Left lobe of liver (tissue), 2 donors: Measurements from ENCODE around the gene GLB1L. TPM values are rescaled to one million over a fixed set of nuclear protein-coding genes. Genes with fewer than 3 reads are reported as not detected.
"Not testable (repeated sequence)": the region's sequence is repeated elsewhere in the genome, so short reads cannot be mapped to it uniquely, and the experiment has no call there.

ENCODE experiments used
- ATAC-seq: fragments of 200-7000 bp; cut with Tn5 transposase; one replicate; pipeline ENCODE4 v1.9.1; 2020; ENCODE audit warnings: mild to moderate bottlenecking, moderate library complexity
- DNase-seq: peaks from one replicate; pipeline ENCODE4 v3.0.0-alpha.2; 2020; ENCODE audit warnings: low spot score
- total RNA-seq: library from RNA; stranded (reverse); gene quantifications from one replicate; pipeline ENCODE4 v1.2.1, GENCODE V29; 2021
- donor health status: DM: no; HTN: no; CAD: no; lungs with moderate emphysema.
- donor health status: DM: no; HTN: yes; CAD: no.

The GLB1L gene
- total RNA-seq = 3.1 TPM

DNA sequence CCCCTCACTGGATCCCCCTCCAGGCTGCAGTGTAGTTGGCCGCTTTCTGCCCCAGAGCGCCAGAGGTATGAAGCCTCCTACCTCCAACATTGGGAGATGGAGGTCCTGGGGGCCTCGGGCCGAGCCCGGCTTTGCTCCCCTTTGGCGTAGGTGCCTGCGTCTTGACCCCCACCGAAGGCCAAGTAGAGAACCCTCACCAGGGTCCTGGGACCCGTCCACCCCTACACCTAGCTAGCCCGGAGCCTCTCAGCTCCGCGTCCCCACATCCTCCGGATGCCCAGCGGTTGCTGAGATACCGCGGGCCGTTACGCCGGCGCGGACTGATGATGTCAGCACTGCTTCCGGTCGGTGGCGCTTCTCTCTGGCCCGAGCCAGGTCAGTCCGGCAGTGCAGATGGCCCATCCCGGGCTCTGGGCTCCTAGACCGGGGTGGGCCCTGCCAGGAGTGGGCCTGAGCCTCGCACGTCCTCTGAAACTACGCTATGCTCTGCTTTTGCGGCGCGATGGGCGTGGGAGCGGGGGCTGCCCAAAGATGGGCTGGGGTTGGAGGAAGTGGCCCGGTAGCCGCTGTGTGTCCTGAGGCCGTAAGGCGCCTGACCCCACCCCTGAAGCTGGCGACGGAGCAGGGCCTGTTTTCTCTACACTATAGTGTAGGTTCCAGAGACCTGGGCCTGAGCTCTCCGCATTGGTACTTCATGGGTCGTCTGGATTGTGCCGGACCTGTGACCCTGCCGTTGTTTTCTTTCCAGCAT is at the start of gene GLB1L, which contains the start of gene STK16:
Gene GLB1L (minus strand): TSS at position 297 of the 751 bp plus-strand sequence. CDS start 1,871 bp downstream, outside the sequence.
Gene STK16 (plus strand): TSS at position 332 of the 751 bp plus-strand sequence. CDS start 521 bp downstream, outside the sequence.
- ATAC-seq (peak; percentile 75), DNase-seq (peak; percentile 95)

DNA sequence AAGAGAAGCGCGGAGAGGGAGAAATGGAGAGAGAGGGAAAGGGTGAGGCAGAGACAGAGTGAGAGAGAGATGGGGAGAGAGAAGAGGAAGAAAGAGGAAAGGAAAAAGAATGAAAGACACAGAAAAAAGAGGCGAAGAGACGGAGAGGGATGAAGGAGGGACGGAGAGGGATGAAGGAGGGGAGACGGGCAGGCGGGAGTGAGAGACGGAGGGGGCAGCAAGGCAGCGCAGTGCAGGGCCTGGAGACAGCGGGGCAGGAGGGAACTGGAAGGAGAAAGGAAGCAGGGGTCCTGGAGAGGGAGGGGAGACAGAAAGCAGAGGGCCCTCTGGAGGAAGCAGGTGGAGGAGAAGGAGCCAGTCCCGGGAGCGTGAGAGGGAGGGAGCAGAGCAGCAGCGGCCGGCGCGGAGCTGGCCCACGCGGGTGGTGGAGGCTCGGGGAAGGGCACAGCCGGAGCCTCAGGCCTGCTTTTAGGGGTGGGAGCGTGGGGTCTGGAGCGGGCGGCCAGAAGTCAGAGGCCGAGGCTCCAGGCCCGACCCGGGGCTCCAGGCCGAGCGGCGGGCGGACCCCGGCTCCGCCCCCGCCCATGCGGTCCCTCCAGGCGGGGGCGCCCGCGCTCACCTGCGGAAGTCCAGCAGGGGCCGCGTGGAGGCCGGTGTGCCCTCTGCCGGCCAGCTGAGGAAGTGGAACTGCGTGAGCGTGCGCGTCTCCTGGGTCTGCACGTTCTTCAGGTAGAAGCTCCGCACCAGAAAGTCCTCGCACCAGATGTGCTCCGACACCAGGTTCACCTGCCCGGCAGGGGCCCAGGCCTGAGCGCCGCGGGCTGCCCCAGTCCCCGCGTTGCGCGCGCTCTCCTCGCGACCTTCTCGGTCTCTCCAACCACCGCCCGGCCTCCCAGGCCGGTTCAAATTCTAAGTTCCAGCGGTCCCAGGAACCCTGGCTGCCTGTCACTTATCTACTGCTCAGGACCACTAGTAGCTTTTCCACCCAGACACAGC is 49.4 kb upstream of the GLB1L start:
- ATAC-seq = peak; percentile 96
- peak; percentile 91 for DNase-seq

DNA sequence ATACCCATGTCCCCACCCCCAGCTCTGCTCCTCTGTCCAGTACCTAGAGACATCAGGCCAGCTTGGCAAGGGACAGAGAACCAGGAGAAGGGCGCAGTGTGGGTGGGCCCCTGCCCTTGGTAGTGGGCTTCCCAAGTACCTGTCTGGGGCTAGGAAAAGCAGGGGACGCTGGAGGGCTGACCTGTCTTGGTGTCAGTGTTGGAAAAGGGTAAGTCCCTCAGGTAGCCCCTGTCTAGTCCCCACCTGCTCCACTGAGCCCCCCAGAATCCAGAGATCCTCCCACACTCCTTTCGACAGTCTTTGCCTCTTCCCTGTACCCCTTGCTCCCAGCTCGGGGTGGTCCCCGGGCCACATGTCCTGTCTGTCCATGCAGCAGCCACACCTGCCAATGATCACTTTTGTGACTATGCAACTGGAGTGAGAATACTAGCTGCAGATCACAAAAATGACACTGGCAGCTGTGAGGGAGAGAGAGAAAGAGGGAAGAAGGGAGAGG is 48.5 kb upstream of the GLB1L start:
- no peak for ATAC-seq
- peak; percentile 41 for DNase-seq

DNA sequence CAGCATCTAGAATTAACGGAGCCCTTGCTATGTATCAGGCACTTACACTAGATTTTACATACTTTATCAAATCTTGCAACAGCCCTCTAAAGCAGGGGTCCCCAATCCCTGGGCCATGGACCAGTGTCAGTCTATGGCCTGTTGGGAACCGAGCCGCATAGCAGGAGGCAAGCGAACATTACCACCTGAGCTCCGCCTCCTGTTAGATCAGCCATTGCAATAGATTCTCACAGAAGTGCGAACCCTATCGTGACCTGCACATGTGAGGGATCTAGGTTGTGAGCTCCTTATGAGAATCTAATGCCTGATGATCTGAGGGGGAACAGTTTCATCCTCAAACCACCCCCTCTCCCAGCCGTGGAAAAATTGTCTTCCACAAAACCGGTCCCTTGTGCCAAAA is 47.4 kb upstream of the GLB1L start:
- ATAC-seq = no peak

DNA sequence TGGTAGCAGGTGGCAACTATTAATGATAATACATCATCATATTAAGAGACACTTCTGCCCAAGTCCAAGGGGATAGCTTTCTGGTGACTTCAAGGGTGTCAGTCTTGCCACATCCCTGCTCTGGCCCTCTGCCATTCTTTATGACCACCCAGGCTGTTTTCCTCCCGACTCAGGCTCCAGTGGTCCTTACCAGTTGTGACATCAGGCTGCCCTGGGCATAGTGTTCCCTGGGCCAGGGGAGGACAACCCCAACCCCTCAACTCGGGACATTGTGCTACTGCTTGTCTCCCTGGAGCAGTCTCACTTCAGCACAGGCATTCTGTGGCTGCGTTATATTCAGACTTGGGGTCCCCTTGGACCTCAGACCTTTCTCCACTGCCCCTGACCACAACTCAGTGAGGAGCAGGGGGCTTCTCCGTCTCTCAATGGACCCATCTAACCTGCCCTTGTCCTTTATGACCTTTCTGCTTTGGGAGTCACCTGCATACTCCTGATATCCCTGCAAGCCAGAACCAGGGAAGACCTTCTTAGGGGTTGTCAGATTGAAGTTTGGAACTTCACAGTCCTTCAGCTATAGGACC is 46.8 kb upstream of the GLB1L start:
- ATAC-seq = no peak
- DNase-seq = peak; percentile 34

More for the DNA sequence above, 47.4 kb upstream of the GLB1L start:
- peak; percentile 21 for DNase-seq

DNA sequence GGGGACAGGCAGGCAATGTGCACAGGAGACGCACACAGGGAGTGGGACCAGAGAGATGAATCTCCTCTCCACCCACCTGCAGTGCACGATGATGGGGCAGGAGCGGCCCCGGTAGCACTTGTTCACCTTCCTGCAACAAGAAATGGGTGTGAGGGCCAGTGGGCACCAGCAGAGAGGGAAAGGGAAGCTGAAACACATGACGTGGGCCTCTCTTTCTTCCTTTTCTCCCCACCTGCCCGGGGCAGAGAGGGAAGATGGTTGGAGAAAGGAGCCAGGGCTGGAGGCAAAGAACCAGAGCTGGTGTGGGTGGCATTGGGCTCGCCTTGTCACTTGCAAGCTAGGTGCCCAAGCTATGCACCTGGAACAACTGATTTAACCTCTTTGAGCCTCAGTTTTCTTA is 46.1 kb upstream of the GLB1L start:
- ATAC-seq = no peak
- peak; percentile 10 for DNase-seq

DNA sequence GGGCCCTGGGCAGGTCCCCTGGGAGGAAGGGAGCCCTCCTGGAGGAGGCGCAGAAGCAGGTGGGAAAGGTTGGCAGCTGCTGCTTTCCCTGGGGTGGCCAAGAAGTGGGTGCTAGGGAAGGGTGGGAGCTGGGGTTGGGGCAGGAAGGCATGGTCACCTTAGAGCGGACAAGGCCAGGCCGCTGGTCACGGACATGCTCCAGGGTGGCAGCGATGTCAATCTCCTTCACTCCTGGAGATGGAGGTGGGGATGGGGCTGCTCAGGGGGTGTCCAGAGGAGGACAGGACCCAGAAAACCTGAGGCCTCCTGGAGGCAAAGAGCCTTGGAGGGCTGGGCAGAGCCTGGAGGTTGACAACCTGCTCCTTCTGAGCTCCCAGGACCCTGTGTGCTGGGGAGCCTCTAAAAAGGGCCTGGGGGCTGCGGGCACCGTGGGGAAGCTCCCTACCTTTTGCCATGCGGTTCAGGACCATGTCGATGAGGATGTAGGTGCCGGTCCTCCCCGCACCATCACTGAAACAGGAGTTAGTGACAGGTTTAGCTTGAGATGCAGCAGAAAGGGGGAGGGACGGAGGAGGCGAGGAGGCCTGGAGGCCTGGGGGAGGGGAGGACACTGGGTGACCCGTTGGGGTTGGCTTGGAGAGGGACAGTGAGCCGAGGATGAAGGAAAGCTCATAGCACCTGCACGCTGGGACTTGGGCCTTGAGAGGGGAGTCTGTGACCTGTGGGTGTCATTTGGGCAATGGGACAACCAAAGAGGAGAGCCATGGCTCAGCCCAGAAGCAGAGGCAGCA is 45.3 kb upstream of the GLB1L start:
- no peak for ATAC-seq
- no peak for DNase-seq

DNA sequence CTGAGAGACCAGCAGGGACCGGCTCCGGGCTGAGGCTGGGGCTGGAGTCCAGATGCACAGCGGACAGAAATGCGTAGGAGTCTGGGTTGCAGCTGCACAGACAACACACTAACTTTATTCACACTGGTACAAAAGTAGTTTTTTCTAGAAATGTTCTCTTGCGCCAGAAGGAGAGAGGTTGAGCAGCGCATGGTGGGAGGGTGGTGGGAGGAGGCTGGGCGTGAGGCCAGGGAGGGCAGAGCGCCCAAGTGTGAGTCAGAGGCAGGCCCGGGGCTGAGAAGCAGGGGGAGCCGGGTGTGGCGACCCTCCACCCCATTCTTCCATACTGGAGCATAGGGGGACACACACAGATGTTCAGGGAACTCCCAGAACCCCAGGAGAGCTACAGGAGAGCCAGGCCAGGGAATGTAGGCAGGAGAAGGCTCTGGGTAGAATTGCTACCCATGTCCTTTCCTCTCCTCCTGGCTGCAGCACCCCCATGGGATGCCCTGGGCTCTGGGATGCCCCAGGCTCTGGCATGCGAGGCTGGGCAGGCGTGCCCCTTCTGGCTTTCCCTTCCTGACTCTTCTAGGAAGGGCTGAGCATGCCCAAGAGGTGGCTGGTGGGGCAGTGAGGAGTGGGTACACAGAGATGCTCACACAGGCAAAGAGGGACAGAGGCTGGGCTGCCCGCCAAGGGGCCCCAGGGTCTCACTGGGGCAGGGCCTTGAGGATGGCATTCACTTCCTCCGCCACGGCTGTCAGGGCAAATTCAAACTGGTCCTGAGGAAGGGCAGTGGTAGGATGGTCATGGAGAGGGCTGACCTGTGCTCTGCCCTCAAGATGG is 44.5 kb upstream of the GLB1L start:
- ATAC-seq = no peak
- no peak for DNase-seq

DNA sequence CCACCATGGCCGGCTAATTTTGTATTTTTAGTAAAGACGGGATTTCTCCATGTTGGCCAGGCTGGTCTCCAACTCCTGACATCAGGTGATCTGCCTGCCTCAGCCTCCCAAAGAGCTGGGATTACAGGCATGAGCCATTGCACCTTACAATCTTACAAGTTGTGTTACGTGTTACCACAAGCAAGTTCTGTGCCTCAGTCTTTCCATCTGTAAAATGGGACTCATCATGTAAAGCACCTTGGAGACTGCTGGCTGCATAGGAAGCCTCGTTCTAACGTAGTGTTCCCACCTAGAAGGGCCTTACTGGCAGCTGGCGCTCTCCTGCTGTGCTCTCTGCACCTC is 43.9 kb upstream of the GLB1L start:
- ATAC-seq (no peak), DNase-seq (no peak)

DNA sequence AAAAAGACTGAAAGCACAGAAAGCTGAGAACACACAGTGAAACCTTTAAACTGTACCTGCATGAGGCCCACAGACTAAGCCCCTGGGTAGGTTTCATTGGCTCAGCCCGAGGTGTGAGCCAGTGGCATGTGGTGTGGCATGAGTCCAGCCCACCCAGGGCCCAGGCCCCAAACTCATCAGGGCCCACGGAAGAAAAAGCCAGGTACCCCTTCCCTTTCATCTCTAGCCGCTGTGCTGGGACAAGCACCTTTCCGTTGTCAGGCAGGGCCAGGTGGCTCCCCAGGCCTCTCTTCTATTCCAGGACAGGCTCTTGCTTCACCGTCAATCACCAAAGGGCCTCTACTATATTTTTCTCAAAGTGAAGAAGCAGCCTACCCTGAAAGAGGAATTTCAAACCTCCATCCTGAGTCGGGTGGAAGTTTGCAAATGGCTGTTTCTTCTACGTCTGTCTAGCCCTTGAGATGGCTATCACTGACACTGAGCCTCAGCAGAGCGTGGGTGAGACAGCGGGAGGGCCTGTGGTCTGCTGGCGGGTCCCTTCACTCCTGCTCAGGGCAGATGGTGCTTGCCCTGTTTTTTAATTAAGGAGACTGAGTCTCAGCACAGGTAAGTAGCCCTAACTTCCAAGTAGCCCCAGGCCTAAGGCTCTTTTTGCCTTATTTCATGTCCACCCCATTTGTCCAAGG is 42.5 kb upstream of the GLB1L start:
- no peak for DNase-seq
- no peak for ATAC-seq

DNA sequence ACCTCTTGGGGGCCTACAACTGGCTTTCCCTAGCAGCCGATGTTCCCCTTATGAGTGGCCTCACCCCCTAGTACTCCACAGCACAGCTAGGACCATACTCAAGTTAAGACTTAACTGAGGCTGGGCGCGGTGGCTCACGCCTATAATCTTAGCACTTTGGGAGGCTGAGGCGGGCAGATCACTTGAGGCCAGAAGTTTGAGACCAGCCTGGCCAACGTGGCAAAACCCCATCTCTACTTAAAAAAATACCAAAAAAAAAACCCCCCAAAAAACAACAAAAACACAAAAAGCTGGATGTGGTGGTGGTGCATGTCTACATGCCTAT is 41.8 kb upstream of the GLB1L start:
- DNase-seq = not testable (repeated sequence)

DNA sequence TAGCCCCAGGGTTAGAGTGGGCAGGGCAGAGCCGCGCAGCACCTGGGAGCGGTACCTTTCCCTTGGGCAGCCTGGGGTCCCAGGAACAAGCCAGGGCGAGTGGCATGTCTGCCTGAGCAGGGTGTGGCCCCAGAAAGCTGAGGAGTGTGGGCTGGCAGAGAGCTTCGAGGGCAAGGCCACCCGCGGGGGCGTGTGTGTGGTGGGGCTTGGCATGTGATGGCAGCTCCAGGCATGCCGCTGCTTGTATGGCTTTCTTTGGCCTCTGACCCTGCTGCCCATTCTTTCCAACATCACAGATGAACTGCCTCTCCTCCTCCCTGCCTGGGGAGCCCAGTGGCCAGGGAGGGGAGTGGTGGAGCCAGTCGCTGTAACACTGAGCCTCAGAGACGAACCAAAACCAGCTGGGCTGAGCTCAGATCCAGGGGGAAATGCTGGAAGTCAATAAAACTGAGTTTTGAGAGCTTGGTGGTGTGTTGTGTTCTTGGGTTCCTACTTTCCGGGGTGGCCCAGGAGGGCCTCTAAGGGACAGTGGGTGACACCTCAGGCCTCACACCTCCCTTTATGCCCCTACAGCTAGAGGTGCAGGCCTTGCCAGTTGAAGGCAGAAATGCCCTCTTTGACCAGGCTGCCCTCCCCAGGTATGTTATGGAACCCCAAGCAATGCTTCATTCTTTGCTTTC is 41.3 kb upstream of the GLB1L start:
- ATAC-seq (peak; percentile 7), DNase-seq (no peak)

More for the DNA sequence above, 41.8 kb upstream of the GLB1L start:
- not testable (repeated sequence) for ATAC-seq

DNA sequence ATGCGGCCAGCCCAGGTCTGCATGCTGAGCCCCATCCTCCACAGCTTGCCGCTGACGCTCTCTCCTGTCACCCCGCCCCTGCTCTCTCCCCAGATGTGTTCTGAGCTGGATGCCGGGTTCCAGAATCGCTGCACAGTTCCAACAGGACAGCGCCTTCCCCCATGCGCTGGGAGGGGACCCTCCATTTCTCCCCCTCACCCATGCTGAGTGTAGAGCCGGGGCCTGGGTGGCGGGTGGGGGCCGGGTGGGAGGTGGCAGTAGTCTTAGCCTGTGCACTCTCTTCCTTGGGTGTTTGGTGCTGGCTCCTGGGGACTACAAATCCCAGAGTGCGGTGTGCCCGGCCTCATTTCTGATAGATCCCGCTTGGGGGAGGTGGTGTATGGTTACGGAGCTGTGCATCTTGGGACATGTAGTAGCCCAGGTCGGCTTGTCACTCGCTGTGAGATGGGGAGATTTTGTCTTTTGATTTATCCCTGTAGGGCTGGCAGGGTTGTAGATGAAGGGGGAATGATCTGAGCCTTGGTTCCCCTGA is 40.7 kb upstream of the GLB1L start:
- DNase-seq (no peak), ATAC-seq (no peak)

DNA sequence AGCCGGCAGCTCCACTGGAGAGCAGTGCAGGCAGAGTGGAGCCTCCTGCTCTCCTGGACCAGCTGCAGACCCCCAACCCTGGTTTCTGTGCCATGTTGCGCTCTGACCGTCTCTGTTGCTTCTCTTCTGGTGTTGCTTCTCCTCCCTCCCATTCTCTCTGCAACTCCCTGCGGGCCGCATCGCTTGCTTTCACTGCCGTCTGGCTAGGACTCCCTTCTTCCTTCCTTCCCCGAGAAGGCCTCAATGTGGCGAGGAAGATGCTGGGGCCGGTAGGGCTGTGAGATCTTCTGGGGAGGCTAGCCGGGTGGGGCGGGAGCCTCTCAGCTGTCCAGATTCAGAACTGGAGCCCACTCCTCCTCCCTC is 40.1 kb upstream of the GLB1L start:
- ATAC-seq = no peak
- no peak for DNase-seq

DNA sequence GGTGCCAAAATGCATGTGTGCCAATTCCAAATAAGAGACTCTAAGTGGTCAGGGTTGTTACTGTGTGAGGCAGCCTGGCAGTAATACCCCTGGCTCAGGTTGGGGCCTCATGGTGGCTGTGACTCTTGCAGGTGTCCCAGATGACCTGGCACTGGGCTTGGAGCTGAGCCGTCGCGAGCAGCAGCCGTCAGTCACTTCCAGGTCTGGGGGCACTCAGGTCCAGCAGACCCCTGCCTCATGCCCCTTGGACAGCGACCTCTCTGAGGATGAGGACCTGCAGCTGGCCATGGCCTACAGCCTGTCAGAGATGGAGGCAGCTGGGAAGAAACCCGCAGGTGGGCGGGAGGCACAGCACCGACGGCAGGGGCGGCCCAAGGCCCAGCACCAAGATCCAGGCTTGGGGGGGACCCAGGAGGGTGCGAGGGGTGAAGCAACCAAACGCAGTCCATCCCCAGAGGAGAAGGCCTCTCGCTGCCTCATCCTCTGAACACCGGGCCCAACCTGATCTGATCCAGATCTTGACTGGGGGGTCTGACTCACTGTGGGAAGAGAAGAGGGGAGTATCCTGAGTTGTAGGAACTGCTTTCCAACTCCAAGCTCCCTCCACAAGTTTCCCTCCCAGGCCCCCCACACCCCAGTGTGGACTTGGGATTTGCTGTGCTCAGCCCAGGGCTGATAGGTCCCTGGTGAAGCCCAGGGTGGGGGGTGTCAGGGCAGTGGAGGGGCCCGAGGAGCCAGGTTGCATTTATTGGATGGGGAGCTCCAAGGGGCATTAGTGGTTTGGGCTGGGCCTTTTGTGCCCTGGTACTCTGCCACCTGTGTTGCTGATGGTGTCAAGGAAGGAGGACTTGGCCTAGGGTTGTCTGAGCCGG is 39.5 kb upstream of the GLB1L start:
- ATAC-seq (no peak), DNase-seq (no peak)

DNA sequence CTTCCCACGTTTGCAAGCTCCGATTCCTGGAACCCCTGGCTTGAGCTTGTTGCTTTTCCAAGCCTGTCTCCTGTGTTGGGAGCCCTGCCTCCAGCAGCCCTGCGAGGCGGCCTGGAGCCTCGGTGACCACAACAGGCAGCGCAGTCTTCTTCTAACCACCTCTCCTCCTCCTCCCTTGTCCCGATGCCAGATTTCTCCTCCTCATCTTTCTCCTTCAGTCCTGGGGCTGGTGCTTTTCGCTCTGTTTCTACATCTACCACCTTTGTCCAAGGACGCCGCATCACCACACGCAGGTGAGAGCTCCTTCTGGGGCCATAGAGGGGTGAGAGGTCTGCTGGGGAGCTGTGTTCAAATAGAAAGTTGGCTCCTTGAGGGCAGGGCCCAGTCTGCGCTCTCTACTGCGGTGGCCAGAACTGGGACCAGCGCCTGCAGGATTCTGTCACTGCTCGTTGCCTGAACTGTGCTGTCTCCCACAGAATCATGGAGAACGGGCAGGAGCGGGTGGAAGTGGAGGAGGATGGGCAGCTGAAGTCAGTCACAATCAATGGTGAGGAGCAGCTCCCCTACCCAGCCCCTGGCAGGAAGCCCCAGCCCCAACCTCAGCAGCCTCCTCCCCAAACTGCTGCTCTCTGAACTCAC is 37.8 kb upstream of the GLB1L start:
- ATAC-seq (no peak), DNase-seq (no peak)

DNA sequence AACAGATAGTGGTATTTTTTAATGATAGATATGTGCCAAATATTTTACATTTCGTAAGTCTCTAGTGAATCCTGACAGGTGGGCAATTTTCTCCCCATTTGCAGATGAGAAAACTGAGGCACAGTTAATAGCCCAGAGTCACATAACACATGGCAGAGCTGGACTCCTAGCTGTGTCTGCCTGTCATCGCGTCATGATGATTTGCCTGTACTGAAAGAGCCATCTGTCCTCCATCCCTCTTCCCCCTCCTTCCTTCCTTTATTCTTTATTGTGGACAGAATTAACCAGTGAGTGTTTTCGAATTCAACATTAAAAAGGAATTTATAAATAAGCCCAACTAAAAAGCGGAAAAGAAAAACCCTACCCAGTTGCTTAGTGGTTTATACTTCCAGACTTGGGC is 37.1 kb upstream of the GLB1L start:
- DNase-seq (no peak), ATAC-seq (no peak)
